GM19193 (cell line): Measurements from ENCODE around the gene PRKAR1B.
A peak's percentile ranks its signal among the peaks of the same experiment; 100 is the strongest.

Experiments used
- POLR2A ChIP-seq: IDR thresholded peaks from 4 replicates; pipeline ENCODE4 v1.6.1; 2011; ENCODE audit not compliant: insufficient read depth, insufficient read length; ENCODE audit errors: extremely low read depth

Gene PRKAR1B

GRCh38 chr7:607938-608337, 119.1 kb downstream of the PRKAR1B start:
- no peak for TF ChIP-seq POLR2A

- TF ChIP-seq POLR2A = no peak
These were observed 121.2 kb downstream of the PRKAR1B start for GRCh38 chr7:605661-606450.

GRCh38 chr7:604884-605531, 122.1 kb downstream of the PRKAR1B start:
- no peak for TF ChIP-seq POLR2A

- peak; percentile 85 for TF ChIP-seq POLR2A
These were observed 122.8 kb downstream of the PRKAR1B start for GRCh38 chr7:604001-604883.

- TF ChIP-seq POLR2A = peak; percentile 36
These were observed 123.7 kb downstream of the PRKAR1B start for GRCh38 chr7:603152-603951.

- peak; percentile 47 for TF ChIP-seq POLR2A
These were observed 124.5 kb downstream of the PRKAR1B start for GRCh38 chr7:602341-603141.

GRCh38 chr7:601595-602340, 125.3 kb downstream of the PRKAR1B start:
- no peak for TF ChIP-seq POLR2A

DNA sequence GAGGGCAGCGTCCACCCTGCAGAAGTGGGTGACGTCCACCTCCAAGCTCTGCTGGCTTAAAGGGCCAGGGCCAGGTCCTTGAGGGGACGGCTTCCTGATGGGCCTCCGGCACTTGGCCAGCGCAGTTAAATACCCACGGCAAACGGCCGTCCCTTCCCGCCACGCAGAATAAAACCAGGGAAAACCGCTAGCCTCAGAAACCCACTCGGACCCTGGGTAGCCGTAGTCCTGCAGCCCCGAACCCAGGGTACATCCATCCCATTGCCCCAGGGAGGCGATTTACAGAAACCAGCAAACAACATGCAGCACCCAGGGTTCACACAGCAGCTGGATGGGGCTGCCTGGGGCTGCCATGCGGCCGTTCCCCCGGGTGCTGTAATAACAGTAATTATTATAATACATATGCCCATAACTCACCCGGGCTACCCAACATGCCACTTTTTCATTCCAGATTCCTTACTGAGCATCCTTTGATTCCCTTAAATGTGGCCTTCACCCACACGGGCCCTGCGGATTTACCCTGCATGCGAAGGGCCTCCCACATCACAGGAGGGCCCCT, 126.0 kb downstream of the PRKAR1B start:
- TF ChIP-seq POLR2A = no peak

DNA sequence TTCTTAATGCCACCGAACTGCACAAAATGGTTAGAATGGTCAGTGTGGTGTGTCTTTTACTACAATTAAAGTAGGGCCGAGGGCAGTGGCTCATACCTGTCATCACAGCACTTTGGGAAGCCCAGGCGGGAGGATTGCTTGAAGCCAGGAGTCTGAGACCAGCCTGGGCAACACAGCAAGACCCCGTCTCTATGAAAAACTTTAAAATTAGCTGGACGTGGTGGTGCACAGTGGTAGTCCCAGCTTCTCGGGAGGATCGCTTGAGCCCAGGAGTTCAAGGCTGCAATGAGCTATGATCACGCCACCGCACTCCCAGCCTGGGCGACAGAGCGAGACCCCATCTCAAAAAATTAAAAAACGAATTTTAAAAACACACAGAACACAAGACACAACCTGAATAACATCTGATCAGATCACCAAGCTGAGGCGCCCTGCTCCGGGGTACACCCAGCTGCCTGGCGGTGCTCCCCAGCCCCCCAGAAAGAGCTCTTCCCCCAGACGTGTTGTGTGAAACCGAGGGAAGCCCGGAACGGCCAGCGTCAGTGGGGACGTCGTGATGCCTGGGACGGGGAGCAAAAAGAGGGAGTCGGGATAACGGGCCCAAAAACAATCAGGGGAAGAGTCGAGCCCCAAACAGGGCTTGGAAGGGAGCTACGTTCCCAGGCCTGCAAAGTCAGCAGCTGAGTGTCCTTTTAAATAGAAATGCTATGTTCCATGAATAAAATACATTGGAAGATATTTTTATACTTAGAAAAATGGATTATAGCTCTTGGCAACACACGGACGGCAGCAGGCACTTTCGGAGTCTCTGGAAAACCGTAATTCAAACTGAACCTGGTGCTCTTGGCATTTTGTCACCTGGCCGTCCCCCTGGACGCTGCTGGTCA, 126.7 kb downstream of the PRKAR1B start:
- no peak for TF ChIP-seq POLR2A

GRCh38 chr7:598899-599298, 128.2 kb downstream of the PRKAR1B start:
- no peak for TF ChIP-seq POLR2A

GRCh38 chr7:597348-598178, 129.5 kb downstream of the PRKAR1B start:
- no peak for TF ChIP-seq POLR2A
